SK-N-SH (cell line): ENCODE measurements around the gene SH3RF1. TPM values are rescaled to one million over a fixed set of nuclear protein-coding genes. Genes with fewer than 3 reads are reported as not detected.

ENCODE experiments used
- CTCF ChIA-PET: fragments of 300-600, 350-600 bp; formaldehyde crosslinking; extraction: SDS; loops from one replicate; lab custom pipeline; 2021; lab: Yijun Ruan, JAX
- POLR2A ChIA-PET: fragments of 350-600 bp; sonication (Branson Sonifier 250); formaldehyde crosslinking; extraction: SDS; loops from one replicate; lab custom pipeline; 2020; ENCODE audit warnings: antibody characterized with exemption, inconsistent platforms; lab: Yijun Ruan, JAX
- DNase-seq: peaks from one replicate; pipeline ENCODE4 v3.0.0; 2012
- H2AFZ ChIP-seq: fragments of 200-600 bp; sonication (generic); 2 replicates; pipeline ENCODE4 v1.8.1; 2016; ENCODE audit warnings: antibody characterized with exemption, mild to moderate bottlenecking, low read depth
- H3F3A ChIP-seq: fragments of 200-600 bp; sonication (generic); replicated peaks from 2 replicates; pipeline ENCODE3; 2016; ENCODE audit warnings: antibody characterized with exemption, mild to moderate bottlenecking; ENCODE audit not compliant: insufficient read depth
- H3K27ac ChIP-seq, 2 experiments: fragments of 200-500 bp in 1 of 2; fragments of 200-600 bp in 1 of 2; sonication (Bioruptor generic) in 1 of 2; sonication (generic), shearing (Covaris generic) in 1 of 2; 2 replicates each; pipeline versions ENCODE4 v1.5.1 to v1.6.1; 2014 to 2016; ENCODE audit warnings: low read depth in 2 of 2, inconsistent platforms in 1 of 2, low read length in 1 of 2, mild to moderate bottlenecking in 1 of 2, mixed read lengths in 1 of 2
- H3K27me3 ChIP-seq: fragments of 200-600 bp; sonication (generic), shearing (Covaris generic); 2 replicates; pipeline ENCODE4 v1.6.1; 2016; ENCODE audit warnings: mixed run types; ENCODE audit not compliant: insufficient read depth
- H3K36me3 ChIP-seq, 2 experiments: fragments of 200-500 bp in 1 of 2; fragments of 200-600 bp in 1 of 2; sonication (Bioruptor generic) in 1 of 2; sonication (generic) in 1 of 2; replicated peaks in 1 of 2; 2 replicates each; pipeline versions ENCODE3 to v1.5.1; 2014 to 2016; ENCODE audit warnings: low read length in 1 of 2, mild to moderate bottlenecking in 1 of 2; ENCODE audit not compliant: insufficient read depth in 2 of 2, control insufficient read depth in 1 of 2
- H3K4me1 ChIP-seq, 2 experiments: fragments of 200-500 bp in 1 of 2; fragments of 200-600 bp in 1 of 2; sonication (Bioruptor generic) in 1 of 2; sonication (generic), shearing (Covaris generic) in 1 of 2; 2 replicates each; pipeline versions ENCODE4 v1.5.1 to v1.6.1; 2014 to 2016; ENCODE audit warnings: low read depth in 1 of 2, low read length in 1 of 2, mixed run types in 1 of 2; ENCODE audit not compliant: insufficient read depth in 2 of 2, control insufficient read depth in 1 of 2
- H3K4me2 ChIP-seq: fragments of 200-600 bp; sonication (generic), shearing (Covaris generic); 2 replicates; pipeline ENCODE4 v1.6.1; 2017; ENCODE audit warnings: mixed run types
- H3K4me3 ChIP-seq, 2 experiments: fragments of 200-500 bp in 1 of 2; fragments of 200-600 bp in 1 of 2; sonication (Bioruptor generic) in 1 of 2; sonication (generic), shearing (Covaris generic) in 1 of 2; 2 replicates each; pipeline versions ENCODE4 v1.5.1 to v1.8.1; 2014 to 2016; ENCODE audit warnings: low read depth in 2 of 2, inconsistent platforms in 1 of 2, low read length in 1 of 2, mild to moderate bottlenecking in 1 of 2, mixed read lengths in 1 of 2, moderate library complexity in 1 of 2
- H3K79me2 ChIP-seq: fragments of 200-600 bp; sonication (generic); 2 replicates; pipeline ENCODE4 v1.8.1; 2017; ENCODE audit warnings: mild to moderate bottlenecking; ENCODE audit not compliant: insufficient read depth
- H3K9ac ChIP-seq: fragments of 200-600 bp; sonication (generic); 2 replicates; pipeline ENCODE4 v1.6.1; 2017; ENCODE audit warnings: mixed run types
- H3K9me2 ChIP-seq: fragments of 200-600 bp; sonication (generic); 2 replicates; pipeline ENCODE4 v1.6.1; 2017; ENCODE audit warnings: mixed run types
- H3K9me3 ChIP-seq: fragments of 200-600 bp; sonication (generic); 2 replicates; pipeline ENCODE4 v1.6.1; 2017; ENCODE audit warnings: mixed run types, mild to moderate bottlenecking, moderate library complexity
- H4K20me1 ChIP-seq: fragments of 200-600 bp; sonication (generic); 2 replicates; pipeline ENCODE4 v1.6.1; 2017; ENCODE audit warnings: mild to moderate bottlenecking, mixed run types; ENCODE audit not compliant: insufficient read depth
- ELF1 ChIP-seq: IDR thresholded peaks from 2 replicates; pipeline ENCODE4 v1.4.0; 2012
- EP300 ChIP-seq, 2 experiments: IDR thresholded peaks; 2 replicates each; pipeline versions ENCODE4 v1.4.0 to v1.6.1; 2012; ENCODE audit warnings: borderline replicate concordance in 1 of 2, low read depth in 1 of 2, low read length in 1 of 2
- EZH2phosphoT487 ChIP-seq: fragments of 200-600 bp; sonication (generic); IDR thresholded peaks from 2 replicates; pipeline ENCODE4 v1.6.1; 2017; ENCODE audit warnings: low read depth, mixed run types, mild to moderate bottlenecking, antibody characterized with exemption, moderate library complexity, borderline replicate concordance
- FOXM1 ChIP-seq: IDR thresholded peaks from 2 replicates; pipeline ENCODE4 v1.4.0; 2012; ENCODE audit warnings: low read depth, mild to moderate bottlenecking
- MEF2A ChIP-seq: IDR thresholded peaks from 2 replicates; pipeline ENCODE4 v1.4.0; 2012; ENCODE audit warnings: low read depth, borderline replicate concordance
- MXI1 ChIP-seq: IDR thresholded peaks from 2 replicates; pipeline ENCODE4 v1.6.1; 2012; ENCODE audit warnings: mild to moderate bottlenecking, low read depth, low read length, improper control_type of control experiment
- POLR2AphosphoS5 ChIP-seq: IDR thresholded peaks from 2 replicates; pipeline ENCODE4 v1.6.1; 2012; ENCODE audit warnings: low read depth, low read length
- RAD21 ChIP-seq: IDR thresholded peaks from 2 replicates; pipeline ENCODE4 v1.6.1; 2012; ENCODE audit warnings: mild to moderate bottlenecking, low read length
- SIN3A ChIP-seq: IDR thresholded peaks from 2 replicates; pipeline ENCODE4 v1.6.1; 2012; ENCODE audit warnings: low read depth, mild to moderate bottlenecking, low read length, moderate library complexity, borderline replicate concordance
- SMC3 ChIP-seq: IDR thresholded peaks from 2 replicates; pipeline ENCODE4 v1.6.1; 2012; ENCODE audit warnings: low read depth, low read length, improper control_type of control experiment
- TEAD4 ChIP-seq: IDR thresholded peaks from 2 replicates; pipeline ENCODE4 v1.4.0; 2012; ENCODE audit warnings: mild to moderate bottlenecking, borderline replicate concordance; ENCODE audit not compliant: insufficient read depth
- ZBTB33 ChIP-seq: IDR thresholded peaks from 2 replicates; pipeline ENCODE4 v1.4.0; 2012; ENCODE audit warnings: low read depth, borderline replicate concordance
- WGBS: methylation state at CpG from one replicate; pipeline ENCODE4 v1.1.6; 2017; ENCODE audit warnings: low lambda C conversion rate; 5-methylcytosine and 5-hydroxymethylcytosine counted together
- polyA plus RNA-seq, 3 experiments: library from polyadenylated mRNA; depleted of rRNA; stranded (reverse); fragments of >200 nt; gene quantifications; 2 replicates each; pipeline ENCODE4 v1.2.3, GENCODE V29; 2012
- TF ChIP-seq, protein P1 (sequence below): fragments of 150-350 bp; IDR thresholded peaks from 2 replicates; pipeline ENCODE4 v1.6.1; 2017; ENCODE audit warnings: antibody characterized with exemption, low read length, low read depth, borderline replicate concordance
- TF ChIP-seq, protein P2 (sequence below): fragments of 150-350 bp; IDR thresholded peaks from 2 replicates; pipeline ENCODE4 v1.6.1; 2016; ENCODE audit warnings: mild to moderate bottlenecking, low read depth, low read length
- TF ChIP-seq, protein P3 (sequence below): IDR thresholded peaks from 2 replicates; pipeline ENCODE4 v1.4.0; 2012; ENCODE audit warnings: low read depth

The SH3RF1 gene
- polyA plus RNA-seq, 1 of the 3 experiments (the other 2 are of a cell fraction): 22.0 TPM

DNA sequence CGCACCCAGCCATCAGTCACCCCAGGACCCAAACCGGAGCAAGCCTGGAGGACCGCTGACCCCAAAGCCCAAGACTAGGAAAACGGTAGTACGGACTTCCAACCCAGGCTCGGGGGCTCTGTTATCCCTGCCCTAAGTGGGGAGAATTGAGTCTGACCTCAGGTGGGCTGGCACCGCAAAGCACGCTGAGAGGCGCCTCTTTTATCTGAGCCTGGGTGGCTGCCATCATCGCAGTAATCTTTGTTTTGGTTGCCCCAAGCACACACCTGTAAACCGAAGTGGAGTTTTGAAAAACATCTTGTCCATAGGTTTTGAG lies 894 bp upstream of the SH3RF1 start:
- Histone ChIP-seq H3K36me3 (peaks cover 13 to 15% of the 10 kb centered on the region in 2 experiments), H3K4me2 (peak overlapping the region; percentile 92), H3K9ac (peak overlapping the region; percentile 99), H3K4me1 (peaks cover 6 to 9% of the 10 kb centered on the region in 2 experiments; a peak in 3 of 4 replicates), H3K27ac (peak overlapping the region; percentile 58 to 94; a peak in 3 of 4 replicates), H4K20me1 (peaks cover 19% of the 10 kb centered on the region), H3K79me2 (peaks cover 47% of the 10 kb centered on the region), H3K9me3 (no peaks in the 10 kb centered on the region), H3K27me3 (no peaks in the 10 kb centered on the region), H2AFZ (no peak overlapping the region), H3K9me2 (no peaks in the 10 kb centered on the region), H3K4me3 (peak overlapping the region; percentile 85 to 90), H3F3A (peaks cover 45% of the 10 kb centered on the region)
- no peak for DNase-seq
- POLR2A ChIA-PET: no interaction called here
- CTCF ChIA-PET: no interaction called here
- no peak for TF ChIP-seq SIN3A
- TF ChIP-seq EP300 (IDR thresholded peaks at IDR 0.05; ENCODE audit: borderline replicate concordance in 1 of 2, low read depth in 1 of 2, low read length in 1 of 2): no peak
- TF ChIP-seq, protein P1, sequence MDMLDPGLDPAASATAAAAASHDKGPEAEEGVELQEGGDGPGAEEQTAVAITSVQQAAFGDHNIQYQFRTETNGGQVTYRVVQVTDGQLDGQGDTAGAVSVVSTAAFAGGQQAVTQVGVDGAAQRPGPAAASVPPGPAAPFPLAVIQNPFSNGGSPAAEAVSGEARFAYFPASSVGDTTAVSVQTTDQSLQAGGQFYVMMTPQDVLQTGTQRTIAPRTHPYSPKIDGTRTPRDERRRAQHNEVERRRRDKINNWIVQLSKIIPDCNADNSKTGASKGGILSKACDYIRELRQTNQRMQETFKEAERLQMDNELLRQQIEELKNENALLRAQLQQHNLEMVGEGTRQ: no peak
- no peak for TF ChIP-seq MXI1
- TF ChIP-seq RAD21: no peak
- no peak for TF ChIP-seq TEAD4
- TF ChIP-seq, protein P2, sequence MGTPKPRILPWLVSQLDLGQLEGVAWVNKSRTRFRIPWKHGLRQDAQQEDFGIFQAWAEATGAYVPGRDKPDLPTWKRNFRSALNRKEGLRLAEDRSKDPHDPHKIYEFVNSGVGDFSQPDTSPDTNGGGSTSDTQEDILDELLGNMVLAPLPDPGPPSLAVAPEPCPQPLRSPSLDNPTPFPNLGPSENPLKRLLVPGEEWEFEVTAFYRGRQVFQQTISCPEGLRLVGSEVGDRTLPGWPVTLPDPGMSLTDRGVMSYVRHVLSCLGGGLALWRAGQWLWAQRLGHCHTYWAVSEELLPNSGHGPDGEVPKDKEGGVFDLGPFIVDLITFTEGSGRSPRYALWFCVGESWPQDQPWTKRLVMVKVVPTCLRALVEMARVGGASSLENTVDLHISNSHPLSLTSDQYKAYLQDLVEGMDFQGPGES: no peak
- no peak for TF ChIP-seq EZH2phosphoT487
- TF ChIP-seq, protein P3, sequence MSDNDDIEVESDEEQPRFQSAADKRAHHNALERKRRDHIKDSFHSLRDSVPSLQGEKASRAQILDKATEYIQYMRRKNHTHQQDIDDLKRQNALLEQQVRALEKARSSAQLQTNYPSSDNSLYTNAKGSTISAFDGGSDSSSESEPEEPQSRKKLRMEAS: no peak
- no peak for TF ChIP-seq ELF1
- TF ChIP-seq SMC3: no peak
- 78% methylated on average over 9 of the region's 11 CpGs for WGBS

DNA sequence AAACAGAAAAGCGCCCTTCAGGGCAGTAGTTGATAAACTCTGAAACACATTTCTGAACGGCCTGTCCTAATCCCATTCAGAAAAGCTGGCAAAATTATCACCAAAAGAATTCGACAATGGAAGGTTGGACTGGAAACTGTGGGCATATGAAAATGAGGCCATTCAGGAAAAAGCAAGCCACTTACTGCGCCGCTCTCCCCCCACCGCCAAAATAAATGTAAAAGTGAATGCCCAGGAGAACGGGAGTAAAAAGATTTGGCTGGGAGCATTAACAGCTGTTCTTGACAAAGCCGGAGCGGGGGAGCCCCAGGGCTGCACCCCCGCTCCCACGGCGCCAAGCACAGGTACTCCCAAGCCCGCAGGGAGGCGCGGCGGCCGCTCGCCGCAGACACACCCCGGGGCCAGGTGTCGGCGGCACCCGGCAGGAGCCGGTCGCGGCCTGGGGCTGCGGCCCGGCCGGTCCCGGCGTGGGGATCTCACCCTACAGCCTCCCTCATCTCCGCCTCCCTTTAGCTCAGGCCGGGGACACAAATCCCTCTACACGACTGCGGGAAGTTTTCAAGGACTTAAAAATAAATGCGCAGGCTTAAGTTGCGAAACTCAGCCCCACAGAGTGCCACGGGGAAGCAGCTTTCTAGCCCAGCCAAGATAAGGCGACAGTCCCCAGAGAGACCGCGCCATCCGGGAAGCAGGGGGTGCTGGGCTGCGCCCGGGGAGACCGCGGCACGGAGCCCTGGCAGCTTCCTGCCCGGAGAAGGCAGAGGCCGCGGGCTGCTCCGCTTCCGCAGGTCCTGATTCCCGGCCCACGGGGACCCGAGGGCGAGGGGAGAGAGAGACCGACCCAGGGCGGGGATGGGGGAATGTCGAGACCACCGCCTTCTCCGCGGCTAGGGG lies 593 bp downstream of the SH3RF1 start:
- H3K79me2 ChIP-seq: peaks cover 62% of the 10 kb centered on the region
- peak overlapping the region; percentile 85 to 90 for H3K4me3 ChIP-seq
- peak; percentile 87 for DNase-seq
- H3K36me3 ChIP-seq: peaks cover 14 to 26% of the 10 kb centered on the region in 2 experiments
- H3K4me1 ChIP-seq: peaks cover 9 to 14% of the 10 kb centered on the region in 2 experiments; a peak in 3 of 4 replicates
- peaks cover 45% of the 10 kb centered on the region for H3F3A ChIP-seq
- POLR2A ChIA-PET: interaction anchor here (0.6 to 1.1 kb wide), 4 partner anchors 185 to 260 kb away, joined by 3 to 6 read pairs (median 4); partner anchors contain the start of gene CBR4
- no peaks in the 10 kb centered on the region for H3K9me2 ChIP-seq
- H2AFZ ChIP-seq: no peak overlapping the region
- CTCF ChIA-PET: interaction anchor here (0.6 to 2.8 kb wide), 13 partner anchors 9 to 349 kb away, joined by 3 to 12 read pairs (median 4); no protein-coding TSS in a partner anchor
- TF ChIP-seq FOXM1 (no peak), ZBTB33 (no peak), POLR2AphosphoS5 (no peak), MEF2A (no peak)
- peak overlapping the region; percentile 99 for H3K9ac ChIP-seq
- H4K20me1 ChIP-seq: peaks cover 32% of the 10 kb centered on the region
- H3K27me3 ChIP-seq: no peaks in the 10 kb centered on the region
- H3K27ac ChIP-seq: peak overlapping the region; percentile 72 to 94
- H3K9me3 ChIP-seq: no peaks in the 10 kb centered on the region
- H3K4me2 ChIP-seq: peak overlapping the region; percentile 93
- WGBS: under 1% methylated on average over 25 of the region's 62 CpGs
